Esophagus squamous epithelium (tissue), 4 donors: ENCODE measurements around the gene OGFOD3.

Source experiments
- CTCF ChIP-seq, 6 experiments: fragments of 450-650 bp in 4 of 6; fragments of 200-600 bp in 2 of 6; sonication (generic) in 2 of 6; IDR thresholded peaks; one replicate each; pipeline ENCODE4 v1.5.1; 2016 to 2019; ENCODE audit warnings: antibody characterized with exemption in 6 of 6, mild to moderate bottlenecking in 4 of 6, moderate library complexity in 4 of 6
- POLR2A ChIP-seq, 4 donors: fragments of 450-650 bp; IDR thresholded peaks; one replicate each; pipeline ENCODE4 v1.6.1; 2017; ENCODE audit warnings: antibody characterized with exemption in 4 of 4, mild to moderate bottlenecking in 4 of 4, moderate library complexity in 3 of 4

GRCh38 chr17:82415336-82415735, 3.0 kb downstream of the OGFOD3 start:
- TF ChIP-seq CTCF (IDR thresholded peaks at IDR 0.05) (no peak), POLR2A (IDR thresholded peaks at IDR 0.05) (no peak)
